ENCODE measurements around the gene DNAH7.

- no peak for TF ChIP-seq GATA3 (IDR thresholded peaks at IDR 0.05; ENCODE audit: low read depth, low read length)
- no peak for TF ChIP-seq GATA2 (IDR thresholded peaks at IDR 0.05; ENCODE audit: low read depth, low read length)
Measured at GRCh38 chr2:195818106-195818505, 250.5 kb downstream of the DNAH7 start.
